ENCODE measurements around the gene DEFB113.

DNA sequence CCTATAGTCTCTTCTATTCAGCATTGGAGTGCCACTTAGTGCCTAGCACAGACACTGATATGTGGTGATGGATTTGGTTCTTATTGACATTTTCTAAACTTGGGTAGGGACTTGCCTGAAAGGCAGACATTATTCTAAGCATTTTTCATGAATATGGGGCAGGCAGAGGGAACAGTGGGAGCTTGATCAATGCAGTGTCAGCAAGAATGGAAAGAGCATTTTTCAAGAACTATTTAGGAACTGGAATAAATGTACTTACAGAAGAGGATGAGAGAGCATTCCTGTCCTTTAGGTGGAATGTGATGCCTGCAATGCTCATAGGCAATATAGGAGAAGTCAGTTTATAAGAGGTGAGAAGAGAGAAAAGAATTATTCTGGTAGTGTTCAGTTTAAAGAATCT lies 31.6 kb downstream of the DEFB113 start:
- TF ChIP-seq EZH2 (IDR thresholded peaks at IDR 0.05; ENCODE audit: borderline replicate concordance, insufficient read depth, low read depth, low read length, poor library complexity, severe bottlenecking): no peak
- TF ChIP-seq, protein P1, sequence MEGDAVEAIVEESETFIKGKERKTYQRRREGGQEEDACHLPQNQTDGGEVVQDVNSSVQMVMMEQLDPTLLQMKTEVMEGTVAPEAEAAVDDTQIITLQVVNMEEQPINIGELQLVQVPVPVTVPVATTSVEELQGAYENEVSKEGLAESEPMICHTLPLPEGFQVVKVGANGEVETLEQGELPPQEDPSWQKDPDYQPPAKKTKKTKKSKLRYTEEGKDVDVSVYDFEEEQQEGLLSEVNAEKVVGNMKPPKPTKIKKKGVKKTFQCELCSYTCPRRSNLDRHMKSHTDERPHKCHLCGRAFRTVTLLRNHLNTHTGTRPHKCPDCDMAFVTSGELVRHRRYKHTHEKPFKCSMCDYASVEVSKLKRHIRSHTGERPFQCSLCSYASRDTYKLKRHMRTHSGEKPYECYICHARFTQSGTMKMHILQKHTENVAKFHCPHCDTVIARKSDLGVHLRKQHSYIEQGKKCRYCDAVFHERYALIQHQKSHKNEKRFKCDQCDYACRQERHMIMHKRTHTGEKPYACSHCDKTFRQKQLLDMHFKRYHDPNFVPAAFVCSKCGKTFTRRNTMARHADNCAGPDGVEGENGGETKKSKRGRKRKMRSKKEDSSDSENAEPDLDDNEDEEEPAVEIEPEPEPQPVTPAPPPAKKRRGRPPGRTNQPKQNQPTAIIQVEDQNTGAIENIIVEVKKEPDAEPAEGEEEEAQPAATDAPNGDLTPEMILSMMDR (IDR thresholded peaks at IDR 0.05): no peak

Measured in B cell (primary cell).